ENCODE results near the gene KLHL14.

DNA sequence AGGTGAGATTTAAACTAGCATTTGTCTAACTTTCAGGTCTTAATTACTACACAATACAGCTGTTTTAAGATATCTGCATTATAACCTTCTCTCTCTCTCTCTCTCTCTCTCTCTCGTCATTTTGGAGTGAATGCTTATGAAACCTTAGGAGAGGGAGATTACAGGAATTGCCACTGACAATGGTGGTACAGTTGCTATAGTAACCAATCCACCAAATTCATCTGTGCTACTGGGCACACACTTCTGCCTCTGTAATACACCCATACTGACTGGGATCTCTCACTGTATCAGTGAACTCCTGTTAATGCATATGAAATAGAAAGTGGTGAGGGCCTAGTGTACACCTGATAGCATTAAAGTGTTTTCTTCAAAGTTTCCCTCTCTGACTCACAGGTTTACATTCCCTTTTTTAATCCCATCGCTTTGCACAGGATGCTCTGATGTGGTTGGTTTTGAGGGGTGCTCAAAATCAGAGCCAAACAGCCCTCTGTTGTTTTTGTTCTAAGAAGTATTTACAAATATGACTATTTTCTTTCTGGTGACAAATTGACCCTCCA lies 13.1 kb downstream of the KLHL14 start:
- TF ChIP-seq, protein P1, sequence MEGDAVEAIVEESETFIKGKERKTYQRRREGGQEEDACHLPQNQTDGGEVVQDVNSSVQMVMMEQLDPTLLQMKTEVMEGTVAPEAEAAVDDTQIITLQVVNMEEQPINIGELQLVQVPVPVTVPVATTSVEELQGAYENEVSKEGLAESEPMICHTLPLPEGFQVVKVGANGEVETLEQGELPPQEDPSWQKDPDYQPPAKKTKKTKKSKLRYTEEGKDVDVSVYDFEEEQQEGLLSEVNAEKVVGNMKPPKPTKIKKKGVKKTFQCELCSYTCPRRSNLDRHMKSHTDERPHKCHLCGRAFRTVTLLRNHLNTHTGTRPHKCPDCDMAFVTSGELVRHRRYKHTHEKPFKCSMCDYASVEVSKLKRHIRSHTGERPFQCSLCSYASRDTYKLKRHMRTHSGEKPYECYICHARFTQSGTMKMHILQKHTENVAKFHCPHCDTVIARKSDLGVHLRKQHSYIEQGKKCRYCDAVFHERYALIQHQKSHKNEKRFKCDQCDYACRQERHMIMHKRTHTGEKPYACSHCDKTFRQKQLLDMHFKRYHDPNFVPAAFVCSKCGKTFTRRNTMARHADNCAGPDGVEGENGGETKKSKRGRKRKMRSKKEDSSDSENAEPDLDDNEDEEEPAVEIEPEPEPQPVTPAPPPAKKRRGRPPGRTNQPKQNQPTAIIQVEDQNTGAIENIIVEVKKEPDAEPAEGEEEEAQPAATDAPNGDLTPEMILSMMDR (IDR thresholded peaks at IDR 0.05) = no peak
- no peak for TF ChIP-seq EZH2 (IDR thresholded peaks at IDR 0.05; ENCODE audit: borderline replicate concordance, insufficient read depth, low read depth, low read length, poor library complexity, severe bottlenecking)
